SU-DHL-6 (cell line): Measurements from ENCODE around the gene PDE6C.

Experiments
- H2AFZ ChIP-seq: fragments of 200-600 bp; sonication (generic); 2 replicates; pipeline ENCODE4 v1.6.1; 2014; ENCODE audit warnings: low read depth, mild to moderate bottlenecking, moderate library complexity, mixed read lengths, antibody characterized with exemption, low read length; ENCODE audit not compliant: severe bottlenecking
- H3F3A ChIP-seq: fragments of 200-600 bp; shearing (Covaris generic); 2 replicates; pipeline ENCODE4 v1.6.0; 2016; ENCODE audit warnings: antibody characterized with exemption, mild to moderate bottlenecking; ENCODE audit not compliant: insufficient read depth
- H3K27ac ChIP-seq: fragments of 200-600 bp; sonication (generic); 2 replicates; pipeline ENCODE4 v1.5.1; 2016; ENCODE audit warnings: low read depth, mild to moderate bottlenecking, low read length, moderate library complexity, mixed read lengths
- H3K27me3 ChIP-seq: fragments of 200-600 bp; sonication (generic), shearing (Covaris generic); 2 replicates; pipeline ENCODE4 v1.6.0; 2014; ENCODE audit warnings: mild to moderate bottlenecking, low read length
- H3K36me3 ChIP-seq: fragments of 200-600 bp; sonication (generic); 2 replicates; pipeline ENCODE4 v1.6.1; 2014; ENCODE audit warnings: mild to moderate bottlenecking, low read length, mixed read lengths
- H3K4me2 ChIP-seq: fragments of 300-600, 200-600 bp; shearing (Covaris generic), sonication (generic); 2 replicates; pipeline ENCODE4 v1.6.0; 2014; ENCODE audit warnings: low read length, low read depth, mild to moderate bottlenecking; ENCODE audit not compliant: poor library complexity, severe bottlenecking
- H3K4me3 ChIP-seq: fragments of 200-600 bp; sonication (generic); 2 replicates; pipeline ENCODE4 v1.5.1; 2014; ENCODE audit warnings: antibody characterized with exemption, low read length, mild to moderate bottlenecking, mixed read lengths; ENCODE audit not compliant: insufficient read depth, poor library complexity, severe bottlenecking
- H3K79me2 ChIP-seq: fragments of 200-600 bp; sonication (generic); 2 replicates; pipeline ENCODE4 v1.6.1; 2014; ENCODE audit warnings: mild to moderate bottlenecking, low read length, moderate library complexity; ENCODE audit not compliant: insufficient read depth
- H3K9ac ChIP-seq: fragments of 200-600 bp; sonication (generic); 2 replicates; pipeline ENCODE4 v1.7.0; 2014; ENCODE audit warnings: mild to moderate bottlenecking, low read length
- H3K9me2 ChIP-seq: fragments of 200-600 bp; sonication (generic); replicated peaks from 2 replicates; pipeline ENCODE4 v1.6.1; 2014; ENCODE audit warnings: low read length; ENCODE audit not compliant: insufficient read depth
- H3K9me3 ChIP-seq: fragments of 200-600 bp; sonication (generic); 2 replicates; pipeline ENCODE4 v1.6.1; 2014; ENCODE audit warnings: low read length, mixed read lengths; ENCODE audit not compliant: insufficient read depth
- H4K20me1 ChIP-seq: fragments of 200-600 bp; sonication (generic); 2 replicates; pipeline ENCODE4 v1.6.1; 2014; ENCODE audit warnings: low read depth, mild to moderate bottlenecking, antibody characterized with exemption, low read length, moderate library complexity, mixed read lengths
- CTCF ChIP-seq: fragments of 200-600 bp; sonication (generic); IDR thresholded peaks from one replicate; pipeline ENCODE4 v1.5.1; 2017; ENCODE audit warnings: antibody characterized with exemption, mild to moderate bottlenecking, low read length, moderate library complexity; ENCODE audit not compliant: insufficient read depth, poor library complexity, severe bottlenecking
- EZH2phosphoT487 ChIP-seq: fragments of 200-600 bp; sonication (generic), shearing (Covaris generic); conservative IDR thresholded peaks from 2 replicates; pipeline ENCODE4 v1.6.1; 2018; ENCODE audit warnings: mild to moderate bottlenecking, antibody characterized with exemption, low read length, moderate library complexity, mixed read lengths

PDE6C gene

DNA sequence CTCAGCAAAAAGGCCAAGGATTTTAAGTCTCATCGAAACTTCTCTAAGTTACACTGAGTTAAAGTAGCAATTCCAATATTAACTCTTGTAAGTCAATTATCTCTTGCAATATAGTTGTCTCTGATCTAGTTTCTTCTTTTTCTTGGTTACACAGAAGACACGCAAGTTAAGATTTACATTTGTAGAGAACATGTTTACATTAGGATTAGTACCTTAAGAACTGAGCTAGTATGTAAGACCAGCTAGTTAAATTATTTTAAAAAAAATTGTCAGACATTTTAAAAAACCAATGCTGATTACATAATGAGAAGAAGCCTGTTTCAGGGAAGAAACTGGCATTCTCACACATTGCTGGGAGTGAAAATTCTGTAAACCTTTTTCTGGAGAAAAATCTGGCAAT, 58.7 kb downstream of the PDE6C start:
- no peaks in the 10 kb centered on the region for H4K20me1 ChIP-seq
- H3K9ac ChIP-seq: no peak overlapping the region
- no peaks in the 10 kb centered on the region for H3K79me2 ChIP-seq
- no peaks in the 10 kb centered on the region for H3K9me2 ChIP-seq
- peaks cover 53% of the 10 kb centered on the region; the same call in 1 of the 2 replicates for H3K36me3 ChIP-seq
- TF ChIP-seq EZH2phosphoT487 (no peak), CTCF (no peak)
- H3K27me3 ChIP-seq: no peaks in the 10 kb centered on the region
- H3K27ac ChIP-seq: no peak overlapping the region
- H2AFZ ChIP-seq: no peak overlapping the region
- no peak overlapping the region for H3K4me2 ChIP-seq
- no peaks in the 10 kb centered on the region for H3F3A ChIP-seq
- no peaks in the 10 kb centered on the region for H3K9me3 ChIP-seq
- no peak overlapping the region for H3K4me3 ChIP-seq

- H4K20me1 ChIP-seq: no peaks in the 10 kb centered on the region
- H3F3A ChIP-seq: no peaks in the 10 kb centered on the region
- no peak overlapping the region for H2AFZ ChIP-seq
- H3K9me3 ChIP-seq: no peaks in the 10 kb centered on the region
- TF ChIP-seq EZH2phosphoT487 (no peak), CTCF (no peak)
- no peak overlapping the region for H3K4me3 ChIP-seq
- H3K79me2 ChIP-seq: no peaks in the 10 kb centered on the region
- H3K27me3 ChIP-seq: no peaks in the 10 kb centered on the region
- no peaks in the 10 kb centered on the region for H3K9me2 ChIP-seq
- no peak overlapping the region for H3K9ac ChIP-seq
- no peak overlapping the region for H3K27ac ChIP-seq
- H3K36me3 ChIP-seq: peaks cover 58% of the 10 kb centered on the region; the same call in 1 of the 2 replicates
- no peak overlapping the region for H3K4me2 ChIP-seq
These were observed 59.8 kb downstream of the PDE6C start for GRCh38 chr10:93672022-93672678.

- H3K27ac ChIP-seq: no peak overlapping the region
- H3K9me3 ChIP-seq: no peaks in the 10 kb centered on the region
- no peaks in the 10 kb centered on the region for H3K79me2 ChIP-seq
- no peaks in the 10 kb centered on the region for H3F3A ChIP-seq
- no peaks in the 10 kb centered on the region for H3K9me2 ChIP-seq
- no peak for TF ChIP-seq EZH2phosphoT487
- TF ChIP-seq CTCF: no peak
- no peak overlapping the region for H3K4me2 ChIP-seq
- no peak overlapping the region for H3K4me3 ChIP-seq
- H4K20me1 ChIP-seq: no peaks in the 10 kb centered on the region
- peaks cover 52% of the 10 kb centered on the region; the same call in 1 of the 2 replicates for H3K36me3 ChIP-seq
- no peak overlapping the region for H2AFZ ChIP-seq
- H3K9ac ChIP-seq: no peak overlapping the region
- no peaks in the 10 kb centered on the region for H3K27me3 ChIP-seq
These were observed 60.6 kb downstream of the PDE6C start for GRCh38 chr10:93672890-93673289.
